BLaER1 treated with 17β-estradiol and CSF1 and Interleukin-3, amounts not matched to agents 10 nM and 100 nM (cell line): ENCODE measurements around the gene GLS.

ENCODE experiments used
- H3K27ac ChIP-seq, 11 experiments: shearing (Covaris generic); formaldehyde crosslinking; 2 replicates each; pipeline ENCODE4 v1.8.1; 2022
- H3K27me3 ChIP-seq, 11 experiments: shearing (Covaris generic); formaldehyde crosslinking; 2 replicates each; pipeline ENCODE4 v1.8.1; 2022
- H3K36me3 ChIP-seq, 11 experiments: shearing (Covaris generic); formaldehyde crosslinking; 2 replicates each; pipeline ENCODE4 v1.8.1; 2022
- H3K4me1 ChIP-seq, 10 experiments: shearing (Covaris generic); formaldehyde crosslinking; 2 replicates each; pipeline ENCODE4 v1.8.1; 2022
- H3K4me2 ChIP-seq, 11 experiments: shearing (Covaris generic); formaldehyde crosslinking; 2 replicates each; pipeline ENCODE4 v1.8.1; 2022
- H3K4me3 ChIP-seq, 10 experiments: shearing (Covaris generic); formaldehyde crosslinking; 2 replicates each; pipeline ENCODE4 v1.8.1; 2022
- H3K9ac ChIP-seq, 11 experiments: shearing (Covaris generic); formaldehyde crosslinking; 2 replicates each; pipeline ENCODE4 v1.8.1; 2022
- H3K9me3 ChIP-seq, 11 experiments: shearing (Covaris generic); formaldehyde crosslinking; replicated peaks in 1 of 11; 2 replicates each; pipeline ENCODE4 v1.8.1; 2022
- H4K20me1 ChIP-seq, 11 experiments: shearing (Covaris generic); formaldehyde crosslinking; 2 replicates each; pipeline ENCODE4 v1.8.1; 2022
- Cebpa-rat ChIP-seq, 11 experiments: shearing (Covaris generic); IDR thresholded peaks; 2 replicates each; pipeline ENCODE4 v1.8.1; 2022

The GLS gene

DNA sequence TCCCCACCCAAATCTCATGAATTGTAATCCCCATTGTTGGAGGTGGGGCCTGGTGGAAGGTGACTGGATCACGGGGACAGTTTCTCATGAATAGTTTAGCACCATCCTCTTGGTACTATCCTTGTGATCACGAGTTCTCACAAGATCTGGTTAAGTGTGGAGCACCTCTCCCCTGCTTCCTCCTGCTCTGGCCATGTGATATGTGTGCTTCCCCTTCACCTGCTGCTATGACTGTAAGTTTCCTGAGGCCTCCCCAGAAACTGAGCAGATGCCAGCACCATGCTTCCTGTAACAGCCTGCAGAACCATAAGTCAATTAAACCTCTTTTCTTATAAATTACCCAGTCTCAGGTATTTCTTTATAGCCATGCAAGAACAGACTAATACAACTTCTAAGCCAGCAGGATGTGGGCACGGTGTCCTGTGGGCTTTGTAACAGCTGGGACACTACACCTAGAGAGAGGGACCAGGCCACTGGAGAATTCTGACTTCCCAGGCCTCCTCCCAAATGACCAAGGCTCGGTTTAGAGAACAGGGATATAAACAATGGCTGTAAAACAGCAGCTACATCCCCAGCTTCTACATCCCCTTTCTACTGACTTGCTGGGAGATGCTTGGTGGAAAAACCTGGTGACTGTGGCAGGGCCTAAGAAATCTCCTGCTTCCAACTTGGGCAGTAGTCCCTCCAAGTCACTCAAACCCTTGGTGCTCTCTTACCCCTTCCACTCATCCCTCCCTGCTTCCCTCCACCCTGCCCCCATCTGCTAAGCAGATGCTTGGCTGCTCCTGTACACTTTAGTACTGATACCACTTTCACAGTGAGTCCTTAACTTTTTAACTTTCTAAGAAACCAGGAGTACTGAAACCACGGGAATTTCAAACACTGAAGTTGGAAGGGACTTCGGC is 123.0 kb downstream of the GLS start:
- H3K36me3 ChIP-seq: peaks cover 98 to 100% (median 99%) of the 10 kb centered on the region in 11 experiments
- TF ChIP-seq Cebpa-rat (IDR thresholded peaks at IDR 0.05): no peak
- peaks cover 0 to 15% (median 7%) of the 10 kb centered on the region in 11 experiments; a peak in 12 of 22 replicates for H3K9me3 ChIP-seq
- H3K4me2 ChIP-seq: no peak overlapping the region
- H3K4me3 ChIP-seq: no peak overlapping the region
- H3K9ac ChIP-seq: no peak overlapping the region
- peaks cover 0 to 30% (median 0%) of the 10 kb centered on the region in 11 experiments; a peak in 6 of 22 replicates for H4K20me1 ChIP-seq
- H3K27me3 ChIP-seq: no peaks in the 10 kb centered on the region
- no peaks in the 10 kb centered on the region for H3K4me1 ChIP-seq
- no peak overlapping the region for H3K27ac ChIP-seq

DNA sequence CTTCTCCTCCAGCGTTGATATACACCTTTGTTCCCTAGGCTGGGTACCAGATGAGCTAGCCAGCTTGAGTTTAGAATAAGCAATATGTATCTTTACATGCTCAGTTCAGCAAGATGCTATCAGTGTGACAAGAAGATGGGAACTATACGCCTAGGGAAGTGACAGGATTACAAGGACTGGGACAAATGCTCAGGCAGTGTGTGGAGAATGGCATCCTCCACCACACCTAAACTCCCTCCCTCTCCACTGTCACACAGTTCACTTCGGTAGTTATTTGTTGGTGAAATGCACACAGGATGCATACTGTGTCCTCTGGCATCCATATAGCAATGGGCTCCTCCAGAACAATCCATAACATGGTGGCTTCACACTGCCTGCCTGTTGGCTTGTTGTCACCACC is 125.7 kb downstream of the GLS start:
- H3K4me2 ChIP-seq: no peak overlapping the region
- H3K9me3 ChIP-seq: peaks cover 0 to 15% (median 7%) of the 10 kb centered on the region in 11 experiments; a peak in 12 of 22 replicates
- peaks cover 93 to 98% (median 95%) of the 10 kb centered on the region in 11 experiments for H3K36me3 ChIP-seq
- no peaks in the 10 kb centered on the region for H3K27me3 ChIP-seq
- H3K27ac ChIP-seq: no peak overlapping the region
- H3K4me1 ChIP-seq: peaks cover 0 to 7% (median 0%) of the 10 kb centered on the region in 10 experiments; a peak in 9 of 20 replicates
- no peak overlapping the region for H3K9ac ChIP-seq
- H4K20me1 ChIP-seq: peaks cover 0 to 48% (median 4%) of the 10 kb centered on the region in 11 experiments; a peak in 7 of 22 replicates
- TF ChIP-seq Cebpa-rat (IDR thresholded peaks at IDR 0.05): no peak
- no peak overlapping the region for H3K4me3 ChIP-seq

DNA sequence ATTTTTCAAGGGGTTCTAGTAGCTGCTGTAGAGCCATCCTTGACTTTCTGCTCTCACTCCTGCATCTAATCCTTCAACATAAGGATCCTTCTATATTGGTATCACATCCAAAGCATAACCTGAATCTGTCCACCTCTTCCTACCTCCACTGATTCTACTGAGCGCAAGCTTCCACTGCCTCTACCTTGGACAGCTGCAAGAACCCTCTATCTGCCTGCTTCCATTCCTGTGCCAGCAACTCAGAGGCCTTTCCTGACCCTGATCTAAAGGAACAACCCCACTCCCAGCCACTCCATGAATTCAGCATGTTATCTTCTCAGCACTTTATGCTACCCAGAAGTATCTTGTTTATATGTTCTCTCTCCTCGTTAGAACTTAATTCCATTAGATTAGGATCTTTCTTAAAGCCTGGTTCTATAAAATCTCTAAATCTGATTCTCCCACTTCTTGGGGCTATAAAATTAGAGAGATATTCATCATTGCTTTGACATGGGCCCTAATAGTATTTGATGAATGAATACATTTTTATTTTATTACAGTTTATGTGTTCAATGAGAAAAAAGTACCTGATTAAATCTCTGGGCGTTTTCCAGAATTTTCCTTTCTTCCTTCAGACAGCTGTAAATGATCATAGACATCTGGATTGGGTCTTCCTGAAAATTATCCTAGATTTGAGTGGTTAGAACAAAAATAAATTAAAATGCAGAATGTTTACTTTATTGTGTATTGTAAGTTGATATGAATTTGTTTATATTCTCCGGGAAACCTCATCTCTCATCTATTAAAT is 126.6 kb downstream of the GLS start:
- H3K27me3 ChIP-seq: no peaks in the 10 kb centered on the region
- peaks cover 0 to 16% (median 4%) of the 10 kb centered on the region in 10 experiments; a peak in 13 of 20 replicates for H3K4me1 ChIP-seq
- H3K4me3 ChIP-seq: no peak overlapping the region
- TF ChIP-seq Cebpa-rat (IDR thresholded peaks at IDR 0.05): no peak
- no peak overlapping the region for H3K27ac ChIP-seq
- H3K4me2 ChIP-seq: no peak overlapping the region
- no peak overlapping the region for H3K9ac ChIP-seq
- peaks cover 89 to 98% (median 94%) of the 10 kb centered on the region in 11 experiments for H3K36me3 ChIP-seq
- peaks cover 0 to 15% (median 7%) of the 10 kb centered on the region in 11 experiments; a peak in 12 of 22 replicates for H3K9me3 ChIP-seq
- H4K20me1 ChIP-seq: peaks cover 0 to 57% (median 12%) of the 10 kb centered on the region in 11 experiments; a peak in 8 of 22 replicates

DNA sequence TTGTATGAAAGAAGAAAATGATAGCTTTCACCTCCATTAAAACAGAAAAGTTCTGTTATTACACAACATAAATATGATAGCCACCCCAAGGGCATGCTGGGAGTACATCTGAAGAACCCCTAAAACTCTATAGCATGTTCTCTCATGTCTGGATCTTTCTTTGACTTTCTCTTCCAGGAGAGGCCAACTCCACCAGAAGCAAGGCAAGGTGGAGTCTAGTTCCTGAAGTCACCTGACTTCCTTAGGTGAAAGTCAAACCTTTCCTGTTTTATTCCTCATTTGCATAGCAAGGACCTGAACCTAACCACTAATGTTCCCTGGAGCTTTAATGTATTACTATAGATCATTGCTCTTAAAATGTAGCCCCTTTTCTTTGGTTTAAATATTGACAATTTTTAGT is 127.7 kb downstream of the GLS start:
- Histone ChIP-seq H3K4me3 (no peak overlapping the region), H3K9me3 (peaks cover 0 to 12% (median 6%) of the 10 kb centered on the region in 11 experiments; a peak in 12 of 22 replicates), H3K27me3 (no peaks in the 10 kb centered on the region), H3K36me3 (peaks cover 78 to 91% (median 83%) of the 10 kb centered on the region in 11 experiments), H3K4me2 (no peak overlapping the region), H4K20me1 (peaks cover 0 to 60% (median 17%) of the 10 kb centered on the region in 11 experiments; a peak in 8 of 22 replicates), H3K9ac (no peak overlapping the region), H3K27ac (no peak overlapping the region), H3K4me1 (peaks cover 11 to 27% (median 15%) of the 10 kb centered on the region in 10 experiments)
- TF ChIP-seq Cebpa-rat (IDR thresholded peaks at IDR 0.05): no peak

DNA sequence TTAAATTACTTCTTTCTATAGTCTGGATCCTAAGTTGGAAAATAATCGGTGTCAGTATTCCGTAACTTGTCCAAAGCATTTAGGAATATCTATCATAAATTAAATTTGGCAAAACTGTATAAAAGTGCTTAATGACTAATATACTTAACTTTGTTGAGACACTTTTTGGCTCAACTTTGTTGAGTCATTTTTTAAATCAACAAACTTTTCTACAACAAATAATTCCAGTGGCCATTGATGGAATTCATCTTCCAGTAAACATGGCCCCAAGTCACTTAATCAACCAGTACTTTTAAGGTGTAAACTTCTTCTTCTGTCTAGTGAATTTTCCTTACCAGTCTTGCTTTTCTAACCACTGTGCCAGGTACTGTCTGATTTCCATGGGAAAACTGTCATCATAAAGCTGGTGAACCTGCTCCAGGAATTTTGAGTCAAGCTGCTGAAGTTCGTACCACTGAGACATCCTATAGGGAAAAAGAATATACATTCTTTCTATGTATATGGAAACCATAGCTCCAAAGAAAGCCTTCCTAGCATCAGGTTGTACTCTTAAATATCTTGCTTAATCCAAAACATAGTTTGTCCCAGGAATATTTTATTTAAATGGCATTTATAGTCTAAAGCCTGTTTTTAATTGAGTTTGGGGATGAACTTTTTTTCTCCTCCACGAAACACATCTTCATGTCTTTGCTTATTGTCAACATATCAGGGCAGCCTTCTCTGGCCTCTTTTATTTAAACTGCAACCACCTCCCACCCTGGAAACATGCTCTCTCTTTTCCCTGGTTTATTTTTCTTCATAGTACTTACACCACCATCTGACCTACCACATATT is 129.1 kb downstream of the GLS start:
- H3K36me3 ChIP-seq: peaks cover 64 to 76% (median 69%) of the 10 kb centered on the region in 11 experiments
- no peak overlapping the region for H3K4me2 ChIP-seq

DNA sequence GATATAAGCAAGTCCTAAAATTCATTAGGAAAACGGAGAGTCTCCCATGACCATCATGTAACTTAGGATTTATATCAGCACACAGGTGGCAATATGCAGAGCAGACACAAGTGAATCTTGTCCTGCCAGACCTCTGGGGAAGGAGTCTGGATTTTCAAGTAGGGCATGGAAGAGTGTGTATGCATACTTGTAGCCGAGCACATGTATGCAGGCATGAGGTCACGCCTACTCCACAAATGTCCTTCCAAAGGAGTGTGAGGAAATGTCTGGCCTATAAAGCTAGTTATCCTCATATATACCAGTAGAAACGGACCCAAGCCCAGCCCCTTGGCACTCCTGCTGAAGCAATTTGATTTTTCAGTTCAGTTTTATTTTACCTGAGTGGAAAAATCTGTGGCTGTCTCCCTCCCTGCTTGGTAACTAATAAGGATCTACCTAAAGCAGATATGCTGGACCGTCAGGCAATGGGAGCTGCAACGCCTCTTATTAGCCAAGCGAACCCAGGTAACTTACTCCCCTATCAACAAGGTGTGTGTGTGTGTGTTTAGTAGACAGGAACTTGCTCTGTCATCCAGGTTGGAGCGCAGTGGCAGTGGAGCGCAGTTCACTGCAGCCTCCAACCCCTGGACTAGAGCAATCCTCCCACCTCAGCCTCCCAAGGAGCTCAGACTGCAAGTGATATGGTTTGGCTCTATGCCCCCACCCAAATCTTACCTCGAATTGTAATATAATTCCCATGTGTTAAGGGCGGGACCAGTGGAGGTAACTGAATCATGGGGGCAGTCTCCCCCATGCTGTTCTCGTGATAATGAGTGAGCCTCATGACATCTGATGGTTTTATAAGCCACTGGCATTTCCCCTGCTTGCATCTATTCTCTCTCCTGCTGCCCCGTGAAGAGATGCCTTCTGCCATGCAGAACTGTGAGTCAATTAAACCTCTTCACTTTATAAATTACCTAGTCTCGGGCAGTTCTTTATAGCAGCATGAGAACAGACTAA is 130.6 kb downstream of the GLS start:
- Histone ChIP-seq H3K4me3 (no peak overlapping the region), H3K4me2 (peak overlapping the region in 5 of 11 experiments; percentile 12 to 94 (median 92); a peak in 8 of 22 replicates), H3K27ac (no peak overlapping the region)

More for the DNA sequence above, 129.1 kb downstream of the GLS start:
- no peak overlapping the region for H3K9ac ChIP-seq
- no peak overlapping the region for H3K4me3 ChIP-seq
- peaks cover 0 to 55% (median 12%) of the 10 kb centered on the region in 11 experiments; a peak in 8 of 22 replicates for H4K20me1 ChIP-seq
- no peaks in the 10 kb centered on the region for H3K27me3 ChIP-seq
- TF ChIP-seq Cebpa-rat (IDR thresholded peaks at IDR 0.05): no peak
- H3K4me1 ChIP-seq: peaks cover 18 to 31% (median 23%) of the 10 kb centered on the region in 10 experiments
- no peak overlapping the region for H3K27ac ChIP-seq
- no peaks in the 10 kb centered on the region for H3K9me3 ChIP-seq

DNA sequence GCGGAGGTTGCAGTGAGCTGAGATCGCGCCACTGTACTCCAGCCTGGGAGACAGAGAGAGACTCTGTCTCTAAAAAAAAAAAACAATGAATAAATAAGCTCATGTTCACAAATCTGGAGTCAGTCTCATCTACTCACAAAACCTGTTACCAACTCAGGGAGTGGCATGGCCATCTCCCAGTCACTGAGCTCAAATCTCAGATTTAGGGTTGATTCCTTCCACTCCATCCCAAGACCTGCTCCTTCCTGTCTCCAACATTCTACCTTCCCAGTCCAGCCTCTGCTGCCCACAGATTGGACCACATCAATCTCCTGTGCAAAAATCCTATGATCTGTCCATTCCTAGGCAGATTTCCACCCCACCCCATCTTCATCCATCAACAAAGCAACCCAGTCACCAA is 131.7 kb downstream of the GLS start:
- no peaks in the 10 kb centered on the region; a peak in 1 of 22 replicates for H3K9me3 ChIP-seq
- peaks cover 0 to 42% (median 12%) of the 10 kb centered on the region in 11 experiments; a peak in 8 of 22 replicates for H4K20me1 ChIP-seq
- H3K9ac ChIP-seq: peak overlapping the region in 5 of 11 experiments; percentile 11 to 93 (median 85); a peak in 3 of 22 replicates
- peaks cover 21 to 47% (median 27%) of the 10 kb centered on the region in 10 experiments for H3K4me1 ChIP-seq
- no peak for TF ChIP-seq Cebpa-rat (IDR thresholded peaks at IDR 0.05)
- peak overlapping the region in 8 of 10 experiments; percentile 69 to 97 (median 89); a peak in 13 of 20 replicates for H3K4me3 ChIP-seq
- H3K27ac ChIP-seq: peak overlapping the region in 4 of 11 experiments; percentile 39 to 95 (median 92); a peak in 6 of 22 replicates
- peaks cover 38 to 50% (median 43%) of the 10 kb centered on the region in 11 experiments for H3K36me3 ChIP-seq
- H3K27me3 ChIP-seq: no peaks in the 10 kb centered on the region
- peak overlapping the region; percentile 78 to 94 (median 90) for H3K4me2 ChIP-seq

More for the DNA sequence above, 130.6 kb downstream of the GLS start:
- peaks cover 0 to 51% (median 12%) of the 10 kb centered on the region in 11 experiments; a peak in 8 of 22 replicates for H4K20me1 ChIP-seq
- no peaks in the 10 kb centered on the region for H3K27me3 ChIP-seq
- no peak for TF ChIP-seq Cebpa-rat (IDR thresholded peaks at IDR 0.05)
- peaks cover 21 to 46% (median 27%) of the 10 kb centered on the region in 10 experiments for H3K4me1 ChIP-seq
- peaks cover 49 to 62% (median 54%) of the 10 kb centered on the region in 11 experiments for H3K36me3 ChIP-seq
- no peak overlapping the region for H3K9ac ChIP-seq
- no peaks in the 10 kb centered on the region; a peak in 1 of 22 replicates for H3K9me3 ChIP-seq
